HG03521 (cell line): ENCODE results near the gene CKB.

Experiments
- ATAC-seq: cut with Tn5 transposase; IDR thresholded peaks from one replicate; pipeline ENCODE4 v1.9.1; 2021; ENCODE audit warnings: mild to moderate bottlenecking, moderate library complexity; ENCODE audit not compliant: unreplicated experiment

Gene CKB

GRCh38 chr14:103492156-103492925, 30.3 kb downstream of the CKB start:
- ATAC-seq = no peak

- no peak for ATAC-seq
Observed at GRCh38 chr14:103491691-103492090, 30.9 kb downstream of the CKB start.

- no peak for ATAC-seq
Observed at GRCh38 chr14:103489621-103490020, 33.0 kb downstream of the CKB start.

- no peak for ATAC-seq
Observed at GRCh38 chr14:103488960-103489359, 33.7 kb downstream of the CKB start.

- ATAC-seq = no peak
Observed at GRCh38 chr14:103488071-103488470, 34.6 kb downstream of the CKB start.

- no peak for ATAC-seq
Observed at GRCh38 chr14:103485504-103485903, 37.1 kb downstream of the CKB start.

- no peak for ATAC-seq
Observed at GRCh38 chr14:103483600-103483999, 39.0 kb downstream of the CKB start.

GRCh38 chr14:103480595-103480994, 42.0 kb downstream of the CKB start:
- ATAC-seq = no peak

GRCh38 chr14:103476631-103477030, 46.0 kb downstream of the CKB start:
- no peak for ATAC-seq

GRCh38 chr14:103476065-103476464, 46.6 kb downstream of the CKB start:
- no peak for ATAC-seq

- ATAC-seq = no peak
Observed at GRCh38 chr14:103474893-103475292, 47.7 kb downstream of the CKB start.

GRCh38 chr14:103472939-103473338, 49.7 kb downstream of the CKB start:
- no peak for ATAC-seq
